HepG2 (cell line): ENCODE measurements around the gene DOCK4. TPM values are rescaled to one million over a fixed set of nuclear protein-coding genes. Genes with fewer than 3 reads are reported as not detected.

Source experiments
- ATF7-NPFF ChIP-seq: sonication (generic); formaldehyde crosslinking; IDR thresholded peaks from 2 replicates; pipeline ENCODE4 v1.8.1; 2023; ENCODE audit warnings: mild to moderate bottlenecking, low read depth, missing genetic modification reagents, moderate library complexity
- FOSL1 ChIP-seq: sonication (generic); formaldehyde crosslinking; IDR thresholded peaks from 2 replicates; pipeline ENCODE4 v1.9.0; 2021; ENCODE audit warnings: missing genetic modification reagents, borderline replicate concordance
- SRSF9 ChIP-seq: fragments of 200-400 bp; formaldehyde crosslinking; IDR thresholded peaks from 2 replicates; pipeline ENCODE4 v1.6.1; 2018; ENCODE audit warnings: borderline replicate concordance, mild to moderate bottlenecking, low read depth, low read length; ENCODE audit not compliant: insufficient read depth, poor library complexity, severe bottlenecking
- ZBTB43 ChIP-seq: sonication (generic); formaldehyde crosslinking; conservative IDR thresholded peaks from 2 replicates; pipeline ENCODE4 v1.4.0; 2020; ENCODE audit warnings: missing genetic modification reagents
- ZEB1 ChIP-seq: IDR thresholded peaks from 2 replicates; pipeline ENCODE4 v1.6.1; 2012; ENCODE audit warnings: mild to moderate bottlenecking, low read depth, inconsistent platforms; ENCODE audit not compliant: insufficient replicate concordance
- ZNF256 ChIP-seq: sonication (generic); formaldehyde crosslinking; conservative IDR thresholded peaks from 2 replicates; pipeline ENCODE4 v1.4.0; 2020; ENCODE audit warnings: missing genetic modification reagents
- polyA plus RNA-seq, 8 experiments: library from polyadenylated mRNA; depleted of rRNA in 3 of 8; stranded (reverse) in 7 of 8; unstranded in 1 of 8; fragments of >200 nt; fragmentation: Illumina TruSeq in 4 of 8; extraction: Trizol in 4 of 8; gene quantifications; 2 replicates each; pipeline versions ENCODE4 v1.2.1 to v1.2.3, GENCODE V29; 2011 to 2016; ENCODE audit warnings: low read depth in 4 of 8, missing spikeins in 1 of 8, mixed read lengths in 1 of 8; ENCODE audit not compliant: insufficient read depth in 1 of 8
- total RNA-seq, 5 experiments: library from RNA; depleted of rRNA; stranded (reverse); fragments of >200 nt; fragmentation: Illumina TruSeq; extraction: Trizol; gene quantifications; 2 replicates each; pipeline ENCODE4 v1.2.3, GENCODE V29; 2016; ENCODE audit warnings: low read depth in 1 of 5
- TF ChIP-seq, protein P1 (sequence below): sonication (generic); formaldehyde crosslinking; IDR thresholded peaks from 2 replicates; pipeline ENCODE4 v1.4.0; 2020; ENCODE audit warnings: mild to moderate bottlenecking, low read depth, missing genetic modification reagents
- TF ChIP-seq, protein P2 (sequence below): sonication (generic); formaldehyde crosslinking; IDR thresholded peaks from 2 replicates; pipeline ENCODE4 v1.4.0; 2020; ENCODE audit warnings: mild to moderate bottlenecking, missing genetic modification reagents

Gene DOCK4
- total and polyA plus RNA-seq, 2 of the 13 experiments (the other 11 are each of a cell fraction or from before 2014, with no cell fraction given) = 13.5 to 17.4 TPM

DNA sequence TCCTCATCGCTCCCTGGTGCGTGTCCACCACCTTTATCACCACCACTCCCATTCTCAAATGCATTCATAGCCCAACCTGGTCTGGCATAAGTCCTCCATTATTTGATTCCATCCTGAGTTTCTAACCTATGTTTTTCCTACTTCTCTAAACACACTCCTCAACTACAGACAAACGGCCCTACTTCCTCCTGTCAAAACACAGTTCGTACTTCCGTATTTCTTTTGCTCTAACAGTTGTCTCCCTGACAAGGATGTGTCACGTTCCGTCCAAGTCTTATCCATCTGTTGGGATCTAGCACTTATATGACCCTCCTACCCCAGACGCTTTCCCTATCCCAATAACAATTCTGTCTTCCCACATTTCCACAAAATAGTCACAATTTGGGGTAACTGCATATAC is 46.8 kb downstream of the DOCK4 start (continued):
- TF ChIP-seq, protein P1, sequence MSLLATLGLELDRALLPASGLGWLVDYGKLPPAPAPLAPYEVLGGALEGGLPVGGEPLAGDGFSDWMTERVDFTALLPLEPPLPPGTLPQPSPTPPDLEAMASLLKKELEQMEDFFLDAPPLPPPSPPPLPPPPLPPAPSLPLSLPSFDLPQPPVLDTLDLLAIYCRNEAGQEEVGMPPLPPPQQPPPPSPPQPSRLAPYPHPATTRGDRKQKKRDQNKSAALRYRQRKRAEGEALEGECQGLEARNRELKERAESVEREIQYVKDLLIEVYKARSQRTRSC (CRISPR knock-in tag) = no peak
- no peak for TF ChIP-seq ATF7-NPFF (CRISPR knock-in tag)
- TF ChIP-seq ZNF256 (CRISPR knock-in tag) = no peak
- no peak for TF ChIP-seq ZBTB43 (CRISPR knock-in tag)
- no peak for TF ChIP-seq SRSF9
- no peak for TF ChIP-seq FOSL1 (CRISPR knock-in tag)
- no peak for TF ChIP-seq ZEB1
- TF ChIP-seq, protein P2, sequence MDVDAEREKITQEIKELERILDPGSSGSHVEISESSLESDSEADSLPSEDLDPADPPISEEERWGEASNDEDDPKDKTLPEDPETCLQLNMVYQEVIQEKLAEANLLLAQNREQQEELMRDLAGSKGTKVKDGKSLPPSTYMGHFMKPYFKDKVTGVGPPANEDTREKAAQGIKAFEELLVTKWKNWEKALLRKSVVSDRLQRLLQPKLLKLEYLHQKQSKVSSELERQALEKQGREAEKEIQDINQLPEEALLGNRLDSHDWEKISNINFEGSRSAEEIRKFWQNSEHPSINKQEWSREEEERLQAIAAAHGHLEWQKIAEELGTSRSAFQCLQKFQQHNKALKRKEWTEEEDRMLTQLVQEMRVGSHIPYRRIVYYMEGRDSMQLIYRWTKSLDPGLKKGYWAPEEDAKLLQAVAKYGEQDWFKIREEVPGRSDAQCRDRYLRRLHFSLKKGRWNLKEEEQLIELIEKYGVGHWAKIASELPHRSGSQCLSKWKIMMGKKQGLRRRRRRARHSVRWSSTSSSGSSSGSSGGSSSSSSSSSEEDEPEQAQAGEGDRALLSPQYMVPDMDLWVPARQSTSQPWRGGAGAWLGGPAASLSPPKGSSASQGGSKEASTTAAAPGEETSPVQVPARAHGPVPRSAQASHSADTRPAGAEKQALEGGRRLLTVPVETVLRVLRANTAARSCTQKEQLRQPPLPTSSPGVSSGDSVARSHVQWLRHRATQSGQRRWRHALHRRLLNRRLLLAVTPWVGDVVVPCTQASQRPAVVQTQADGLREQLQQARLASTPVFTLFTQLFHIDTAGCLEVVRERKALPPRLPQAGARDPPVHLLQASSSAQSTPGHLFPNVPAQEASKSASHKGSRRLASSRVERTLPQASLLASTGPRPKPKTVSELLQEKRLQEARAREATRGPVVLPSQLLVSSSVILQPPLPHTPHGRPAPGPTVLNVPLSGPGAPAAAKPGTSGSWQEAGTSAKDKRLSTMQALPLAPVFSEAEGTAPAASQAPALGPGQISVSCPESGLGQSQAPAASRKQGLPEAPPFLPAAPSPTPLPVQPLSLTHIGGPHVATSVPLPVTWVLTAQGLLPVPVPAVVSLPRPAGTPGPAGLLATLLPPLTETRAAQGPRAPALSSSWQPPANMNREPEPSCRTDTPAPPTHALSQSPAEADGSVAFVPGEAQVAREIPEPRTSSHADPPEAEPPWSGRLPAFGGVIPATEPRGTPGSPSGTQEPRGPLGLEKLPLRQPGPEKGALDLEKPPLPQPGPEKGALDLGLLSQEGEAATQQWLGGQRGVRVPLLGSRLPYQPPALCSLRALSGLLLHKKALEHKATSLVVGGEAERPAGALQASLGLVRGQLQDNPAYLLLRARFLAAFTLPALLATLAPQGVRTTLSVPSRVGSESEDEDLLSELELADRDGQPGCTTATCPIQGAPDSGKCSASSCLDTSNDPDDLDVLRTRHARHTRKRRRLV (CRISPR knock-in tag) = no peak
